GM18526 (cell line): ENCODE measurements around the gene PPY.

ENCODE experiments used
- POLR2A ChIP-seq: IDR thresholded peaks from 3 replicates; pipeline ENCODE4 v1.6.1; 2011; ENCODE audit not compliant: insufficient read length; ENCODE audit errors: extremely low read depth

The PPY gene

GRCh38 chr17:43945074-43945829, 3.0 kb upstream of the PPY start:
- no peak for TF ChIP-seq POLR2A

- TF ChIP-seq POLR2A: no peak
Observed at GRCh38 chr17:43940630-43941029, 1.6 kb downstream of the PPY start.

GRCh38 chr17:43939886-43940285, 2.4 kb downstream of the PPY start:
- no peak for TF ChIP-seq POLR2A

- TF ChIP-seq POLR2A: no peak
Observed at GRCh38 chr17:43938838-43939182, 3.5 kb downstream of the PPY start.

GRCh38 chr17:43936434-43936833, 5.8 kb downstream of the PPY start:
- TF ChIP-seq POLR2A: no peak

GRCh38 chr17:43935926-43936261, 6.4 kb downstream of the PPY start:
- no peak for TF ChIP-seq POLR2A

- no peak for TF ChIP-seq POLR2A
Observed at GRCh38 chr17:43935204-43935925, 6.9 kb downstream of the PPY start.

GRCh38 chr17:43932923-43933322, 9.4 kb downstream of the PPY start:
- no peak for TF ChIP-seq POLR2A

GRCh38 chr17:43932357-43932756, 9.9 kb downstream of the PPY start:
- TF ChIP-seq POLR2A: no peak

GRCh38 chr17:43931062-43931571, 11.2 kb downstream of the PPY start:
- no peak for TF ChIP-seq POLR2A

GRCh38 chr17:43928609-43929008, 13.7 kb downstream of the PPY start:
- TF ChIP-seq POLR2A: no peak

GRCh38 chr17:43927060-43927864, 15.0 kb downstream of the PPY start:
- no peak for TF ChIP-seq POLR2A

GRCh38 chr17:43924558-43924957, 17.7 kb downstream of the PPY start:
- no peak for TF ChIP-seq POLR2A

- no peak for TF ChIP-seq POLR2A
Observed at GRCh38 chr17:43920500-43921095, 21.7 kb downstream of the PPY start.

GRCh38 chr17:43918026-43918389, 24.3 kb downstream of the PPY start:
- no peak for TF ChIP-seq POLR2A
